Body of pancreas (tissue), 4 donors: ENCODE measurements around the gene NDC1. TPM values are rescaled to one million over a fixed set of nuclear protein-coding genes. Genes with fewer than 3 reads are reported as not detected.
"Not testable (repeated sequence)": the region's sequence is repeated elsewhere in the genome, so short reads cannot be mapped to it uniquely, and the experiment has no call there.

ENCODE experiments used
- ATAC-seq: fragments of 150-250 bp; one replicate; pipeline ENCODE4 v1.9.1; 2016
- DNase-seq, 4 donors: peaks; one replicate each; pipeline ENCODE4 v3.0.0-alpha.2; 2019
- H3K27ac ChIP-seq, 4 donors: fragments of 200-600 bp; sonication (generic); 1 replicate in 3 of 4; 2 replicates in 1 of 4; pipeline versions ENCODE4 v1.5.1 to v1.6.1; 2016 to 2019; ENCODE audit warnings: mild to moderate bottlenecking in 1 of 4, mixed read lengths in 1 of 4, moderate library complexity in 1 of 4
- H3K27me3 ChIP-seq, 2 donors: fragments of 200-600 bp; sonication (generic); one replicate each; pipeline ENCODE4 v1.6.0; 2016; ENCODE audit warnings: mild to moderate bottlenecking in 1 of 2
- H3K36me3 ChIP-seq, 2 donors: fragments of 200-600 bp; sonication (generic); replicated peaks in 1 of 2; 2 replicates each; pipeline ENCODE4 v1.5.1; 2016; ENCODE audit warnings: low read depth in 2 of 2; ENCODE audit not compliant: insufficient read depth in 1 of 2
- H3K4me1 ChIP-seq: fragments of 200-600 bp; sonication (generic); one replicate; pipeline ENCODE4 v1.6.0; 2016
- H3K4me3 ChIP-seq, 2 donors: fragments of 200-600 bp; sonication (generic); 1 replicate in 1 of 2; 2 replicates in 1 of 2; pipeline ENCODE4 v1.5.1; 2016 to 2019
- H3K9me3 ChIP-seq, 3 donors: fragments of 200-600 bp; sonication (generic); 1 replicate in 2 of 3; 2 replicates in 1 of 3; pipeline ENCODE4 v1.5.1; 2016
- POLR2A ChIP-seq, 3 donors: fragments of 450-650 bp; IDR thresholded peaks; one replicate each; pipeline ENCODE4 v1.6.1; 2016; ENCODE audit warnings: antibody characterized with exemption in 3 of 3, mild to moderate bottlenecking in 2 of 3
- WGBS, 2 donors: methylation state at CpG; one replicate each; pipeline ENCODE4 v1.1.5; 2017; 5-methylcytosine and 5-hydroxymethylcytosine counted together
- intact Hi-C: fragments of 100-400 bp; cut with DNase I; formaldehyde crosslinking; loops from one replicate; pipeline ENCODE4 v1.15.1; 2023
- total RNA-seq, 2 donors: library from RNA; depleted of rRNA; stranded (reverse); fragments of >200 nt; gene quantifications; one replicate each; pipeline ENCODE4 v1.1.0, GENCODE V29; 2016
- TF ChIP-seq, protein P1 (sequence below), 7 experiments: fragments of 450-650 bp in 4 of 7; fragments of 200-600 bp in 3 of 7; sonication (generic) in 3 of 7; IDR thresholded peaks; one replicate each; pipeline ENCODE4 v1.5.1; 2016 to 2019; ENCODE audit warnings: antibody characterized with exemption in 7 of 7

The NDC1 gene
- total RNA-seq, 2 donors from 2014 or later: 2.3 to 7.3 TPM

DNA sequence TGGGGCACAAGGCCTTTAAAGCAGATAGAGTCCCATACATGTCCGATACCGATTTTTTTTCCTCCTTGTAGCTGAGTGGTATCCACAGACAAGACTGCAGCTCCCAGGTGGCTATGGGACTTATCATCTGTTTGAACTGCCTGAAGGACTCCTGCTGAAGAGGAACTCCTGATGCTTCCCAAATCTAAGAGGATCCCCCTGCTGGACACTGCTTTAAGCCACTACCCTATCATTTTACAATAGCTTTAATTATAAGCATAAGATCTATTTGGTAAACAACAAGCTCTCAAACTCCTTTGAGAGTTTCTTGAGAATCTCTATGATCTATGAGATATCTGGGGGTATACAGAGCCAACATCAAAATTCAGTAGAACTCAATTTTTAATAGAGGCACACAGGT, 11.7 kb downstream of the NDC1 start:
- no peak overlapping the region for H3K4me3 ChIP-seq
- ATAC-seq: no peak
- DNase-seq: no peak
- H3K27ac ChIP-seq: no peak overlapping the region
- intact Hi-C loops: no loop called here
- H3K27me3 ChIP-seq: no peaks in the 10 kb centered on the region
- 94 to 97% methylated on average over 2 of the region's 2 CpGs for WGBS, 2 donors
- TF ChIP-seq, protein P1, sequence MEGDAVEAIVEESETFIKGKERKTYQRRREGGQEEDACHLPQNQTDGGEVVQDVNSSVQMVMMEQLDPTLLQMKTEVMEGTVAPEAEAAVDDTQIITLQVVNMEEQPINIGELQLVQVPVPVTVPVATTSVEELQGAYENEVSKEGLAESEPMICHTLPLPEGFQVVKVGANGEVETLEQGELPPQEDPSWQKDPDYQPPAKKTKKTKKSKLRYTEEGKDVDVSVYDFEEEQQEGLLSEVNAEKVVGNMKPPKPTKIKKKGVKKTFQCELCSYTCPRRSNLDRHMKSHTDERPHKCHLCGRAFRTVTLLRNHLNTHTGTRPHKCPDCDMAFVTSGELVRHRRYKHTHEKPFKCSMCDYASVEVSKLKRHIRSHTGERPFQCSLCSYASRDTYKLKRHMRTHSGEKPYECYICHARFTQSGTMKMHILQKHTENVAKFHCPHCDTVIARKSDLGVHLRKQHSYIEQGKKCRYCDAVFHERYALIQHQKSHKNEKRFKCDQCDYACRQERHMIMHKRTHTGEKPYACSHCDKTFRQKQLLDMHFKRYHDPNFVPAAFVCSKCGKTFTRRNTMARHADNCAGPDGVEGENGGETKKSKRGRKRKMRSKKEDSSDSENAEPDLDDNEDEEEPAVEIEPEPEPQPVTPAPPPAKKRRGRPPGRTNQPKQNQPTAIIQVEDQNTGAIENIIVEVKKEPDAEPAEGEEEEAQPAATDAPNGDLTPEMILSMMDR (IDR thresholded peaks at IDR 0.05): no peak
- no peak for TF ChIP-seq POLR2A (IDR thresholded peaks at IDR 0.05)
- H3K9me3 ChIP-seq: no peaks in the 10 kb centered on the region
- peaks cover 0 to 4% of the 10 kb centered on the region in 2 donors for H3K36me3 ChIP-seq
- H3K4me1 ChIP-seq: no peaks in the 10 kb centered on the region

DNA sequence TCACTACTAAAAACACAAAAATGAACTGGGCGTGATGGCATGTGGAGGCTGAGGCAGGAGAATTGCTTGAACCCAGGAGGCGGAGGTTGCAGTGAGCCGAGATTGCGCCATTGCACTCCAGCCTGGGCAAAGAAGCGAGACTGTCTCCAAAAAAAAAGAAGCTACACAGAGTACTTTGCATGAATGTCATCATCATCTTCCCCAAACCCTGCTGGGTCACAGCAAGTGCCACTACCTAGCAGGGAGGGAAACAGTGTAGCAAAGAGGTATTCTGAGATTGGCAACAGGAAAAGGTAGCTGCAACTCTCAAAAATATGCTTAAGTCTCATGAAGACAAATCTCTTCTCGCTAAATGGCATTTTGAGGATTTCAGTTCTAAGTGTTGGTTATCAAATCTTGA, 12.8 kb downstream of the NDC1 start:
- no peak overlapping the region for H3K27ac ChIP-seq
- H3K36me3 ChIP-seq: peaks cover 0 to 4% of the 10 kb centered on the region in 2 donors
- no peaks in the 10 kb centered on the region for H3K9me3 ChIP-seq
- H3K27me3 ChIP-seq: no peaks in the 10 kb centered on the region
- DNase-seq: no peak
- TF ChIP-seq, protein P1 (IDR thresholded peaks at IDR 0.05): no peak
- no peaks in the 10 kb centered on the region for H3K4me1 ChIP-seq
- WGBS, 2 donors: 91 to 95% methylated on average over 6 of the region's 6 CpGs
- intact Hi-C loops: no loop called here
- H3K4me3 ChIP-seq: no peak overlapping the region
- ATAC-seq: no peak

DNA sequence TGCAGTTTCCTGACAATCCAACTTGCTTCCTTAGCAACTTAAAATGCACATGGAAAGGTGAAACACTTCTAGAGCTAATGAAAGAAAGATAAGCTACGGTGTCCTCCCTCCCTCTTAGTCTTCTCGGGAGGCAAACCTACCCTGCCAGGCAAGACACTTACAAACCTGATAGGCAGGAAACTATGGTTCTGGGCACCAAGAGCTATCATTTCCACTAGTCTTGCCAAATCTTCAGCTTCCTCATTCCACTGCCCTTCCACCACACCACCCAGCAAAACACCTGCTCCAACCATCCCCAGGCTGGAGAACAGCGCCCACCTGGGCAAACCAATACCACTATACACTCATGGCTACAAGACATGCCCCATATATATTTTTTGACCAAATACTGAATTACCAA, 15.2 kb downstream of the NDC1 start:
- intact Hi-C loops: no loop called here

DNA sequence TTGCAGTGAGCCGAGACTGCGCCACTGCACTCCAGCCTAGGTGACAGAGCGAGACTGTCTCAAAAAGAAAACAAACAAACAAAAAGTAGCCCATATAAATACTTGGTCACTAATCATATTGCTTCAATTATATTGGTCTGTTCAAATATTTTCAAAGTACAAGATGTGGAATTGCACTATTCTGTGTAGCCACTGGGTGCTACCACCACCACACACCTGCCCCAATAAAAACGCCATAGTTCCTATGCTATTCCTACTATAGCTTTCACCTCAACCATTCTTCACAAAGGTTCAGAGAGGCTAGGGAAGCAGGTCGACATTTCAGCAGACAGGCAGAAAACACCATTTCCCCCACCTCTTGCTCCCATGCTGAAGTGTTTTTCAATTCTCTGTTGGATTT, 16.7 kb downstream of the NDC1 start:
- WGBS, 2 donors: 87 to 91% methylated on average over 5 of the region's 5 CpGs
- Histone ChIP-seq H3K27me3 (no peaks in the 10 kb centered on the region), H3K27ac (no peak overlapping the region), H3K4me1 (no peaks in the 10 kb centered on the region), H3K36me3 (peaks cover 0 to 4% of the 10 kb centered on the region in 2 donors), H3K4me3 (no peak overlapping the region), H3K9me3 (no peaks in the 10 kb centered on the region)
- TF ChIP-seq POLR2A (IDR thresholded peaks at IDR 0.05): no peak
- TF ChIP-seq, protein P1 (IDR thresholded peaks at IDR 0.05): no peak
- ATAC-seq (no peak), DNase-seq (no peak)
- intact Hi-C loops: no loop called here

More for the DNA sequence above, 15.2 kb downstream of the NDC1 start:
- no peak for TF ChIP-seq POLR2A (IDR thresholded peaks at IDR 0.05)
- TF ChIP-seq, protein P1 (IDR thresholded peaks at IDR 0.05): no peak
- peaks cover 0 to 4% of the 10 kb centered on the region in 2 donors for H3K36me3 ChIP-seq
- no peak overlapping the region for H3K4me3 ChIP-seq
- H3K4me1 ChIP-seq: no peaks in the 10 kb centered on the region
- no peaks in the 10 kb centered on the region for H3K27me3 ChIP-seq
- no peaks in the 10 kb centered on the region for H3K9me3 ChIP-seq
- DNase-seq (no peak), ATAC-seq (no peak)
- no peak overlapping the region for H3K27ac ChIP-seq
- WGBS, 2 donors: 68 to 77% methylated on average over 3 of the region's 3 CpGs

DNA sequence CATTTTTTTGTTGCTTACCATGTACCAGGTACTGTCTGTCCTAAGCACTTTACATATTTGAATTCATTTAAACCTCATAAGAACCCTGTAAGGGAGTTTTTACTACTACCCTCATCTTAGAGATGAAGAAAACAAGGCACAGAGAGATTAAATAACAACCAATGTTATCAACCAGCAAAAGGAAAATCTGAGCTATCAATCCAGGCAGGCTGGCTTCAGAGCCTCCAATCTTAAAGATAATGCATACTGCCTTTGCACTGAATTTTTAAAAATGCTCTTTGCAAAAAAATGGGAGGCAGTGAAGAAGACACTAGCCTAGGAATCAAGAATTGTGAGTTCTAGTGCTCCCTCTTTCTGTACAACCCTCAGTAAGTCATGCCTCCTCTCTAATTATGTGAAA, 18.7 kb downstream of the NDC1 start:
- H3K36me3 ChIP-seq: peaks cover 0 to 1% of the 10 kb centered on the region in 2 donors
- no peak overlapping the region for H3K27ac ChIP-seq
- no peak for ATAC-seq
- TF ChIP-seq, protein P1 (IDR thresholded peaks at IDR 0.05): no peak
- no peak for TF ChIP-seq POLR2A (IDR thresholded peaks at IDR 0.05)
- no peak for DNase-seq
- no peaks in the 10 kb centered on the region for H3K4me1 ChIP-seq
- intact Hi-C loops: no loop called here
- H3K9me3 ChIP-seq: no peaks in the 10 kb centered on the region
- no peaks in the 10 kb centered on the region for H3K27me3 ChIP-seq
- H3K4me3 ChIP-seq: no peak overlapping the region

DNA sequence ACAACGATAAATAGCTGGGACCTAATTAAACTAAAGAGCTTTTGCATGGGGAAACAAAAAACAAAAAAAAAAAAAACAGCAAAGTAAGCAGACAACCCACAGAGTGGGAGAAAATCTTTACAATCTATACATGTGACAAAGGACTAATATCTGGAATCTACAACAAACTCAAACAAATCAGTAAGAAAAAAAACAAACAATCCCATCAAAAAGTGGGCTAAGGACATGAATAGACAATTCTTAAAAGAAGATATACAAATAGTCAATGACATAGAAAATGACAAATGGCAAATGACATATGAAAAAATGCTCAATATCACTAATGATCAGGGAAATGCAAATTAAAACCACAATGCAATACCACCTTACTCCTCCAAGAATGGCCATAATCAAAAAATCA, 21.5 kb downstream of the NDC1 start:
- ATAC-seq, H3K27me3 ChIP-seq, H3K4me3 ChIP-seq, H3K36me3 ChIP-seq, H3K27ac ChIP-seq, H3K9me3 ChIP-seq, DNase-seq, intact Hi-C loops, H3K4me1 ChIP-seq: not testable (repeated sequence)
- 93 to 100% methylated on average over 1 of the region's 1 CpG for WGBS, 2 donors

DNA sequence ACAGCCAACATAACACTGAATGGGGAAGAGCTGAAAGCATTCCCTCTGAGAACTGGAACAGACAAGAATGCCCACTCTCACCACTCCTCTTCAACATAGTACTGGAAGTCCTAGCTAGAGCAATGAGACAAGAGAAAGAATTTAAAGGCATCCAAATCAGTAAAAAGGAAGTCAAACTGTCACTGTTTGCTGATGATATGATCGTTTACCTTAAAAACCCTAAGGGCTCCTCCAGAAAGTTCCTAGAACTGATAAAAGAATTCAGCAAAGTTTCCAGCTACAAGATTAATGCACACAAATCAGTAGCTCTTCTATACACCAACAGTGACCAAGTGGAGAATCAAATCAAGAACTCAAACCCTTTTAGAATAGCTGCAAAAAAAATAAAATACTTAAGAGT, 22.6 kb downstream of the NDC1 start:
- WGBS, 2 donors: 54 to 77% methylated on average over 1 of the region's 1 CpG
- intact Hi-C loops, ATAC-seq: not testable (repeated sequence)

More for the DNA sequence above, 22.6 kb downstream of the NDC1 start:
- H3K4me1 ChIP-seq, H3K9me3 ChIP-seq, H3K36me3 ChIP-seq, H3K27me3 ChIP-seq, H3K27ac ChIP-seq, H3K4me3 ChIP-seq, DNase-seq: not testable (repeated sequence)
